IPS-NIHi7 (cell line): ENCODE results near the gene PTTG1IP.

Source experiments
- DNase-seq: peaks from one replicate; pipeline ENCODE4 v3.0.0; 2012; ENCODE audit warnings: mixed read lengths; ENCODE audit errors: extremely low spot score

PTTG1IP gene

DNA sequence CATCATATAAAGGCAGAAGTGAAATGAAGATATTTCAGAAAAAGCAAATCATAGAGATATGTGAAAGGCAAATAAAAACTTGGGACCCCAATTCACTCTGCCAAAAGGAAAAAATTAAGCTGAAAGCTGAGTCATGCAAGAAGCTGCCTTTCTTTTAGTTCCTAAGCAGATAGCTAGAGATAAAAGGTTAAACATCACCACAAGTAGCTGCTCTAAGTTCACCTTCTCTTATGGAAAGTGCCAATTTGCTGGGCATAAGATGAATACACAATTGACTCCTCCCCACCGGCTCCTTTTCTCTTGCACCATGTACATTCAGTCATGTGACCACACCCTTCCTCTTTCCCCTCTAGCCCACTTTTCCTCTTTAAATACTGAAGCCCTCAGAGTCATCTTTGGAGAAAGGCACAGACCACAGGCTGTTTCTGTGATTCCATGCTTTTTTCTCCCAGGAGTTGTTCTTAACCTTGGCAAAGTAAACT is 50.3 kb downstream of the PTTG1IP start:
- no peak for DNase-seq

DNA sequence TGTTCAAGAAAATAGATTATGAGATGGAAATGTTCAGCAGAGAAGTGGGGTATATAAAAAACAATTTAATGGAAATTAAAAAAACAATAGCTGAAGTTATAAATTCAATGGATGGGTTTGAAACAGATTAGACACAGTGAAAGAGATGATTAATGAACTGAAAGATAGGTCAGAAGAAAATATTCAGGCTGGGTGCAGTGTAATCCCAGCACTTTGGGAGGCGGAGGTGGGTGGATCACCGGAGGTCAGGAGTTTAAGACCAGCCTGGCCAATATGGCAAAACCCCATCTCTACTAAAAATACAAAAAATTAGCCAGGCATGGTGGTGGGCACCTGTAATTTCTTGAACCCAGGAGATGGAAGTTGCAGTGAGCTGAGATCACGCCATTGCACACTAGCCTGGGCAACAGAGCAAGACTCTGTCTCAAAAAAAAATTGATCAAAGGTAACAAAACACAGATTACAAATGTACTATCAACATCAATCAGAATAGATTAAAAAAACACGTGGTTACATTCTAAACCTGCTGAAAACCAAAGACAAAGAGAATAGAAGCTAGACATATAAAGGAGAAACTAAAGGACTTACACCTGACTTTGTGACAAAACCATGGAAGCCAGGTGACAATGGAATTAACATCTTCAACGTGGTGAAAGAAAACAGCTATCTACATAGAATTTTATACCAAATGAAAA is 50.9 kb downstream of the PTTG1IP start:
- DNase-seq, result no peak

DNA sequence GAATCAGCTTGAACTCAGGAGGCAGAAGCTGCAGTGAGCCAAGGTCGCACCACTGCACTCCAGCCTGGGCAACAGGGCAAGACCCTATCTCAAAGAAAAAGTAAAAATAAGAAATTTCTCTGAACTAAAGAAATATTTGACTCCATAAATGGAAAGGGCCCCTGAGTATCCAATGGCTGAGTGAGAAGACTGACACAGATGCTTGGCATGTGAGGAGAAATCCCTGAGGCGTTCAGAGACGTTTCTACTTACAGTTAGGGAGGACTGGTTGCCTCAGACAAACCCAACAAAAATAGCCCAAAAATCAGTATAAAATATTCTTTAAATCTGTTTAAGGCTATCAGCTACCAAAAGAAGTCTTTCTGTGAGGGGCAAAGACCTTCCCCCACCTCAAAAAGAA is 52.6 kb downstream of the PTTG1IP start:
- DNase-seq, result no peak

DNA sequence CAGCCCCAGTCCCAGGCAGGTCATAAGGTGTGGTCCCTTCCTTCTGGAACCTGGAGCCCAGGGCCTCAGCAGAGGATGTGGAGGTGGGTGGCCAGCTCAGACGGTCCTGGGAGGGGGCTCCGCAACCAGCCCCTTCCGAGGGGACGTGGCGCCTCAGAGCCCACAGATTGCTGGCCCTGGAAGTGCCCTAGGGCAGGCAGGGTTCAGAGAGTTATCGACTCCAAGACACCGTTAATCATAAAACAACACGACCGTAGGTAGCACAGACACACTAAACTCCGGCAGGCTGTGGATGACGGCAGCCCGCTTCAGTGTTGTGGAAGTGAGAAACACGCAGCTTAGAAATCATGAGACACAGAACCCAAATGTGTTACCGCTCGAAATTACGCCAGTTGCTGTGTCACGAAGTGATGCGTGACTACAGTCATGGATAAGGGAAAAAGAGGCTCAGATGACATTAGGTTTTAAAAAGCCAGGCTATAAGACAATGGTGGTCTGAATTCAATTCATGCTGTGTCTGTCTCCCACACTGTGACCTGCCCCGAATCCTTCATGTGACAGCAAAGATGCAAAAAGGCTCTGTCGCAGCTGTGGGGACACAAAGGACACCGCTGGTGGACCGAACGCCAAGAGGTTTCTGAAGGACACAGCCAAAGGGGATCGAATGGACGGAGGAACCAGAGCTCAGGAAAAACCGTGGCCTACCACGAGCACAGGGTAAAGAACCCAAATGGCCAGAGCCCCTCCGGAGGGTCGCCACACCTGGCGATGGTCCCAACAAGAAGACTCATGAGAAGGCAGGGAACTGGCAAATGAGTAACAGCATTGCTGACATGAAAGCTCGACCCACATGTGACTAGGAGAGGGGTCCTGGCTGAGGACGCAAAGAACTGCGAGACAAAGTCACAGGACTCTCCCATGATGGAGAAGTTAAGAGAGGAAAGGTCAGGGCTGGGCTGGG is 53.9 kb downstream of the PTTG1IP start:
- DNase-seq, result no peak

DNA sequence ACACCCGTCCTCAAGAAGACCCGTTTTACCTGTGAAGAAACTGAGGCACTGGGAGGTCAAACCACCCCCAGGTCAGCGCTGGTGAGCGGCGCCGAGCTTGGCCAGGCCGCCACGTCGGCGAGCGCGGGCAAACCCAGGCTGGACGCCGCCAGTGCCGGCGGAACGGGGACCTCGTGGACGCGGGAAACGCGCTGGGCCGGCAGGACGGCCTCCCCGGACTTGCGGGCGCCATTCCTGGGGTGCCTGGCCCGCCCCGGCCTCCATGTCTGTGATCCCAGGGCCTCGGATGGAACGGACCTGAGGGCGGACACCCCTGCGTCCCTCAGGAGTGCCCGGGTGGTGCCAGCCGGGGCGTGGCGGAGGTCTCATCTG is 54.9 kb downstream of the PTTG1IP start:
- no peak for DNase-seq

DNA sequence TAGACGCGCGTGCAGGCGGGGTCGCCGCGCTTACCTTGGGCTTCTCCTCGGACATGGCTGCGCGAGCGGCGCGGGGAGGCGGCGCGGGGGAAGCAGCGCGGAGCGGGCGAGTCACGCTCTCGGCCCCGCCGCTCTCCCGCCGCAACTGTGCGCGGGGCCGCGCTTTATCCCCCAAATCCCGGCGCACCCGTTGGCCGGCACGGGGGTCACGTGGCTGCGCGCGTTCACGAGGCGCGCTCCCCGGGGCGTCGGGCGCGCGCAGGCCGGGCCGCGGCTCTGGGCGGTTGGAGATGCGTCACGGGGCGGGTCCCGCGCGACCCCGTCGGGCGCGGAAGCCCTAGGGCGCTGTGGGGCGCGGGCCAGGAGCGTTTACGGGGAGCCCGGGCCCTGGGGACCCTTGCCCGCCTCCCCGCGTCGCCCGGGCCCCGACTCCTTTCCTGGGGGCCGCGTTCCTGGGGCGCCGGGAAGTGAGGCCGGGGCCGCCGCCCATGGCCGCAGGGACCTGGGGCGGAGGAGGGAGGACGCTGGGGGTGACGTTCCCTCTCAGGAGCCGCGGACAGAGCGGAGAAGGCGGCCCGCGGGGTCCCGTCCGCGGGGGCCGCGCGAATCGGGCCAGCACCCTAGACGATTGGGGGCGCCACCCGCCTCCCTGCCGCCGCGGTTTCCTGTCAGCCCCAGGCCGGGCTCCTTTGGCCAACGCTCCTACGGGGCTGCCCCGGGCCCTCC is 55.4 kb downstream of the PTTG1IP start, which contains the start of gene SUMO3:
SUMO3 (minus strand) TSS at position 149 of the 726 bp plus-strand sequence; CDS start at position 55, 94 bp downstream.
- peak; percentile 90 for DNase-seq

DNA sequence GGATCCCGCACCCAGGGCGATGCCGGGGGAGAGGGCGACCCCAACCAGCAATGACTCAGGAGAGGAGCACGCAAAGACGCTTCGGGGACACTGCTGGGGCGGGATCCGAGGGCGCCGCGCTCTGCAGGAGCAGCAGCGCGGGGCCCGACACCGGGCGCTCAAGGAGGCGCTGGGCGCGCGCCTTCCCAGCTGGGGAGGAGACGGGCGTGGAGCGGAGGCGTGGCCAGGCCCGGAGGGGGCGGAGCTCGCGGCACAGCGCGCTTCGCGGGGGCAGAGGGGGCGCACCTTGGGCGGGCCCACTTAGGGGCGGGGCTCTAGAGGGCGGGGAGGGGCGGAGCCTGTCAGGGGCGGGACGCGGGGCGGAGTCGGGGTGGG is 56.0 kb downstream of the PTTG1IP start:
- DNase-seq, result peak; percentile 97

DNA sequence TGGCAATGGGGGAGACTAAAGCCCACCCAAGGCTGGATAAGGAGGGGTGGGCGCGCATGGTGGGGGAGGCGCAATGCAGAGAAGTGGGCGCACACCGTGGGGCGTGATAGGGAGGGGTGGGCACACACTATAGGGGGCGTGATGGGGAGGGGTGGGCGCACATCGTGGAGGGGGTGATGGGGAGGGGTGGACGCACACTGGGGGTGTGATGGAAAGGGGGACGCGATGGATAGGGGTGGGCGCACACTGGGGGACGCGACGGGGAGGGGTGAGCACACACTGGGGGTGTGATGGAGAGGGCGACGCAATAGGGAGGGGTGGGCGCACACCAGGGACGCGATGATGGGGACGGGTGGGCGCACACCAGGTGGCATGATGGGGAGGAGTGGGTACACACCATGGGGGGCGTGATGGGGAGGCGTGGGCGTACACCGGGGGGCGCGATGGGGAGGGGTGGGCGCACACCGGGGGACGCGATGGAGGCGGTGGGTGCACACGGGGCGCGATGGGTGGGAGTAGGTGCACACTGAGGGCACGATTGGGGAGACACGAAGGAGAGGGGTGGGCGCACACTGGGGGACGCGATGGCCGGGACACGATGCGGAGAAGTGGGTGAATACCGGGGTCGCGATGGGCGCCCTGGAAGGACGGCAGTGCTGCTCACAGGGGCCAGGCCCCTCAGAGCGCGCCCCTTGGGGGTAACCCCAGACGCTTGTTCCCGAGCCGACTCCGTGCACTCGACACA is 56.6 kb downstream of the PTTG1IP start:
- DNase-seq, result no peak

DNA sequence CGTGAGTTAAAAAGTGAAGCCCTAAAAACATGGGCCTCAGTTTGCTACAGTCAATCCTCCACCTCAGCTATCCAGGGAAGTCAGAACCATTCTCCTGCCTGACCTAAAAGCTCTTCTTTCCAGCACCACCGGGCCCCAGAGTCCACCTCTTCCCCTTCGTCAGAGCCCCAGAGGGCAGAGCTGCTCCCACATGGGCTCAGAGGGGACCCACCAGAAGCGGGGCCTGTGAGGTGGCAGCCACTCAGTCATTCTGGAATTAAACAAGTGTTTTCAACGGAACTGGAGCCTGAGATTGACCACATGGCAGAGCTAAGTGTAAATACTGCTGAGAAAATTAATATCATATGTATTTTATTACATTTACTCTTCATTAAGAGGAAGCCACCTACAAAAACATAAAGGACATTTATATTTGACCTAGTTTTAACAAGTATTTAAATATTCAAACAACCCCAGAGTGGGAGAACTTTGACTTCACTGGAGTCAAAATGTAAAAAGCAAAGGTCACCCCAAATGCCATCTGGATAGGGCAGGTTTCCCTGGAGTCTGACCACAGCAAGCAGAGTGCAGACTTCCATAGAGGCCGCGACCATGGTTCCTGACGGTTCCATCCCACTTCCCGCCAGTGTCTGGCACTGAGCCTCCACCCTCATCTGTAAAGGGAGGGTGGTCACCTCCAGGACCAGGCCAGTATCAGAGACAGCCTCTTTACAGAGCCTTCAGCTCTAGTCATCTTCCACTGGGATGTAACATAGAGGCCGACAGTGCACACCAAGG is 57.5 kb downstream of the PTTG1IP start:
- no peak for DNase-seq

DNA sequence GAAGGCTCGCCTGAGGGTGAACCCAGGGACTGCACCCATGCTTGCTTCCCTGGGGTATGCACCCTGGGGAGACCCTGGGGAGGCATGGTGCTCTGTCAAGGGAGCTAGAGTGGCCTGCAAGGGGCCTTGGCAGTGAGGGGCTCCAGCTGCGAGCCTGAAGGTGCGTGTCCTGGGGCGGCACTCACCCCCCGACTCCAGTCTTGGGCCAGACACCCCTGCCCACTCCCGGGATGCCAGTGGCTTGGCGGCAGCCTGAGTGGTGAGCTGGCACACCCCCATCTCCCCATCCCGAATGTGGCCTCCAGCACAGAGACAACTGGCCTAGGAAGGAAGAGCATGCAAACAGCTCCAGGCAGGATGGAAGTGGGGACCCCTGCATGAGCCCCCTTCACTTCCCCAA is 58.3 kb downstream of the PTTG1IP start:
- DNase-seq, result no peak

DNA sequence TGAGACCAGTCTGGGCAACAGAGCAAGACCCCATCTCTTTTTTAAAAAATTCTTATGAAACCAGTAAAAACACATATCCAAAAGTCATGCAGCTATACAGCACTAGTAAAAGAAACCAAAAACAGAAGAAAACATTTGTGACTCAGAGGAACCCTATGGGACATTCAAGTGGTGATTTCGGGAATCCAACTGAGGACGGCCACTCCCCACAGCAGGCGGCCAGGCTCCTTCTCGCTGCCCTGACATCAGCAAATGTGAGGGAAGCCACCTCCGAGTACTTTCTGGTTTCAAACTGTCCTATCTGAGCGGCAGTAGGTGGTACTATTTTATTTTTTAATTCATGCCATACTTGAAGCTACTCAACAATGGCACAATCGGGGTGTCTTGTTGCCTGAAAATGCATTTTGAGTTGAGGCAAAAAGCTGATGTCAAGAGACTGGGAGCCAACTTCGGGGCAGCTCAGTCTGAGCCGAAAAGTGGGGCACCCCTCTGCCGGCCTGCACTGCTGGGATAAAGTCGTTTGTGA is 58.9 kb downstream of the PTTG1IP start:
- DNase-seq, result no peak

DNA sequence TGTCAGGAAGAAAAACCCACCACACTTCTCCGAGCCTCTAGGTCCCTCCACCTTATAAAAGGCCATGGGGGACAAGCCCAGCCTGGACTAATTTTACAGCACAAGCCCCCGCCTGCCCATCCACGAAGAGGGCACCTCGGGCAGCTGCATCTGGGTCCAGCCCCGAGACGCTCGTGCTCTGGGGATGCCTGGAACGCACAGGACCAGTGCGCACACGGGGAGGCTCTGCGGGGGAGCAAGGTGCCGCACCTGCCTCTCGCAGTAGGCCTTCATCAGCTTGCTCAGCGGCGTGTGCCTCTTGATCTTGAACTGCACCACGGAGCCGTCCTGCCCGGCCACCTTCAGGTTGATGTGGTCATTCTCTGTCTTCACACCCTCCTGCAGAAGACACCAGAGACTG is 59.8 kb downstream of the PTTG1IP start:
- DNase-seq, result no peak

DNA sequence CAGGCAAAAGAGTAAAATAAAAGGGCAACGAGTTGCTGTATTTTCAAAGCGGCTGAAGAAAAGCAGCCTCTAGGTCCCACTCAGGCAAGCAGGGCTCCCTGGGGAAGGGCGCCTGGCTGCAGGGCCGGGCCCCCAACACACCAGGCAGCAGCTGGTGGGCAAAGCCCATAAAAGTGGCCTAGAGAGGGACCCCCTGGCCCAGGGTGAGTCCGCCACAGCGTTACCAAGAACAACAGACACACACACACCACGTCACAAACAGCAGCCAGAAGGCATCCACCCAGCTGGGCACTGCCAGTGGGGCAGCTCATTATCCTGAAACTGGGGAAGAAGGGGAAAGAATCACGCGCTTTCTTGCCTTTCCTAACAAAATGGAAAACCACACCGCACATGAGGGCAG is 60.3 kb downstream of the PTTG1IP start:
- DNase-seq, result no peak

DNA sequence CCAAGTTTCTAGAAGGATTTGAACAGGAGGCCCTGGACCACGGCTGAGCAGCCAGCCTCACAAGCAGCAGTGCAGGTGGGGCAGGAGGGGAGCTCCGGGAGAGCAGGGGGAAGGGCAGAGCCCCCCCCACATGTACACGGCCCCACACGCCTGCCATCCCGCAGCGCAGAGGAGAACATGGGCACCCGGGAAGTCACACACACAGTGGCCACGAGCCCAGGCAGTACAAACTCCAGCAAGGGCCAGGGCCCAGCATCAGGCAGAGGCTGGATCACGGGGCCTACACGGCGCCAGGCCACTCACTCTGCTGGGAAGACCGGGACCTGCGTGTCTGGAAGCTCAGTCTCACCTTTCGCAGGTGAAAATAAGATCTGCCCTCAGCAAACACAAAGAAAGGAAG is 60.9 kb downstream of the PTTG1IP start:
- DNase-seq, result no peak

DNA sequence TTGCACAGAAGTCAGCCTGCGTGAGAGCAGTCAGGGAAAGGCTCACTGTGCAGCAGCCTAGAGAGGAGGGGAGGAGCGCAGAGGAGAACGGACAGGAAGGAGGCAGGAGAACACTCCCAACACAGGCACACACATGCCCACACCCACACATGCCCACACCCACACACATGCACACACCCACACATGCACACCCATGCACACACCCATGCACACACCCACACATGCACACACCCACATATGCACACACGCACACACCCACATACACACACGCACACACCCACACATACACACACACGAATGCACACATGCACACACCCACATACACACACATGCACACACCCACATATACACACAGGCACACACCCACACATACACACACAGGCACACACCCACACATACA is 62.7 kb downstream of the PTTG1IP start:
- DNase-seq, result no peak

DNA sequence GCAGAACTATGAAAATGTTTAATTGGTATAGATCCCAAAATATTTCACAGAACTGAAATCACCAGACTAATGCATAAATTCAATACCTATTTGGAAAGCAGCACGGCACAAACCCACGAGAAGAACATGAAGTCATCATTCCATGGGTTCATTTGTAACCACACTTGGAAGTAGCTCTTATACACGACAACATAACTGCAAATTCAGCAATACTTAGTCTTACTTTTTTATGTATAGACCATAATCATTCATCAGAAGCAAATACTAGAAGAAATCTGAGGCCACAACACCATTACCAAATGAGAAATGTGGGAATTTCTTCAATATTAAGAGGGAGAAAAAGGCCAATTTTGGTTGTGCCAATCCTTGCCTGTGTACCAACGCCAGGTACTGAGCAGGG is 67.6 kb downstream of the PTTG1IP start:
- no peak for DNase-seq

DNA sequence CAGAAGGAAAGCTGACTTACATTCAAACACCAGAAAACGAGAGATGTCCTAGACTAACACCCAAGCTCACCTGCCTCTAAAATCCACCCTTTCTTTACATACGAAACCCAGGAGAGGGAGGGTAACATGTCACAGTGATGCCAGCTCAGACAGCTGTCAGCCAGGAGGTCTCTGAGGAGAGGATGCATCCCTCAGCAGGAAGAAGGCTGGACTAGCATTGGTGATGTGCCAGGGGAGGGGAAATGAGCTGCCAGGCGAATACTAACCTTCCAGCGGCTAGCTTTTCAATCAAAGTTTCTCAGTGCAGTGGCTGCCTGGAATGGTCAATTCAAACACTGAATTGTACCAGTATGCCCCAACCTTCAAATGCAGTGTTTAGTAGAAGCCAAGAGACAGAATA is 68.3 kb downstream of the PTTG1IP start:
- DNase-seq, result no peak

DNA sequence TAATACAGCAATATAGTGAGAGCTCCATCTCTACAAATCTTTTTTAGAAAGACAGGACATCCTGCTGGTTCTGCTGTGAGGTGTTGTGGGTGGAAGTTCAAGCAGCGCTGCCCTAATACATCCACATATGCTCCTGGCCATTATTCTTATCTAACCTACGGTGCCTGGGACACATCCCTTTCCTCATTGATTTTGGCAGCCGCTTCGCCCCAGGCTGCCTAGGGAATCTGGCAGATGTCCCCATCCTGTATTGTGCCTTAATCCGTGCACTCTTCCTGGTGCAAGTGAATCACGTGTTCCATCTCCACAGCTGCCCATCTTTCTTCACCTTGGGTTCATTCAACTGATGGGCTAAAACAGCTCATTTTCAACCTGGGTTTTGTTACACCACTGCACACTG is 68.7 kb downstream of the PTTG1IP start:
- DNase-seq, result no peak

DNA sequence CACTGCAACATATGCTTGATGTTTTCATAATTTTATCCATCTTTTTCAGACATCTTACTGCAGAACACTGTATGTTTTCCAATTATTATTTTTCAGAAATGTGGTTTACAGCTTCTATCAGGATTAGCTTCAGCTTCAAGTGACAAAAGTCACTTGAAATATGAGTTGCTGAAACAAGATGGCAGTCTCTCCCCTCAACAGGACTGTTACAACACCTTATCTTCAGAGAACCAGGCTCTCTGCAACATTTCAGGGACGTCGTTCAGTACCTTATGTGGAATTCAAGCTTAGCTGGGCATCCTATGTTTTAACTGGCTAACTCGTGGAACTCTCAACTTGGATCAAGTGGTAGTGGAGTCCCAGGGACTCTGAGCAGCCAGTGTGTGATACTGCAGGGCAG is 69.8 kb downstream of the PTTG1IP start:
- DNase-seq, result no peak

DNA sequence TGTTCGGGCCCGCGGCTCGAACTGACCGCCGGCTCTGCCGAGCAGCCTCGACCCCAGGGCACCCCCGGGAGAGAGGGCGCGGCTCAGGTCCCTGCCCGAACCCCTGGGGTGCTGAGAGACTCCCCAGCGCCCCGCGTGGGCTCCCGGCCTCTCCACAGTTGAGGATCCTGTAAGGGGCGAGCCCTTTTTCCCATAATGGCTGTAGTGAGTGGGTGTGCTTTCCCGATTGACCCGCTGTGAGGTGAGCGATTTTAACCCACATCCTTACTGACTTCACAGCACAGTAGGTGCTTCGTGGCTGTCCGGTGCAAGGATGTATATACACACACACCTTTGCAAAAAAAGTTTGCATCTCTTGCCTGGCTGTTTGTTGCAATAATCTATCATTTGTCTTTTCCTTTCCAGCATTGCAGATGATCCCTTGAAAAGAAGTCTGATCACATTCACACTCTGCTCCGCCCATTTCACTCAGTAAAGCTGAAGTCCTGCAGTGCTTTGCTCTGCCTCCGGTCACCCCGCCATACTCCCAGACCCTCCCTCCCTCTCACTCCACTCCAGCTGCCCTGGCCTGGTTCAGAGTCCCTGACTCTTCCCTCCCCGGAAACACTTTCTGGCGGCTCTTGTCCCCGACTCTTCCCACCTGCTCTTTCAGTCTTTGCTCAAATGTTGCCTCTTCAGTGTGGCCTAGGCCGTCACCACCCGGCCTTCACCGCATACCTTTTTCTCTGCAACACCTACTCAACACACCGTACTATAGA is 70.9 kb downstream of the PTTG1IP start:
- DNase-seq, result peak; percentile 50
